NCI-H1930 (cell line): Measurements from ENCODE around the gene PLCB4.

Experiments used
- DNase-seq, 2 experiments: peaks; one replicate each; lab custom pipeline; 2025; lab: John Stamatoyannopoulos, UW

PLCB4 gene

GRCh38 chr20:9498322-9498721, 429.4 kb downstream of the PLCB4 start:
- DNase-seq, result no peak

GRCh38 chr20:9499126-9499899, 430.4 kb downstream of the PLCB4 start:
- DNase-seq, result no peak

- DNase-seq, result no peak
Measured at GRCh38 chr20:9500121-9500520, 431.2 kb downstream of the PLCB4 start.

DNA sequence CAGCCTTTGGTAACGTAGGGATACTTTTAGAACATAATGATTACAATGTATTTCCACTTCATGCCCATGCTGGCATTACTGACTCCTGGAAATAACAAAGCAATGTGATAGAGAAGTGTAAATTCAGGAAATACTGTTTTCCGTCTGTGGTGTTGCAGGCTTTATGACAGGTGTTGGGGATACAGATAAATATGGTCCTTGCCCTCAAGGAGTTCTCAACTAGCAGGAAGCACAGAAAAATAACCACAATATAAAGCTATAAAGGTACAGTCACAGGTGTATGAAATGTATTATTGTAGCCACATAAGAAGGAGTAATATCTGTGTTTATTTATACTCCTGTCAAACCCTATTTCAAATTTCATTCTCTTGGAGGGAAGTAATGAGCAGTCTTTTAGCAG, 432.6 kb downstream of the PLCB4 start:
- no peak for DNase-seq

DNA sequence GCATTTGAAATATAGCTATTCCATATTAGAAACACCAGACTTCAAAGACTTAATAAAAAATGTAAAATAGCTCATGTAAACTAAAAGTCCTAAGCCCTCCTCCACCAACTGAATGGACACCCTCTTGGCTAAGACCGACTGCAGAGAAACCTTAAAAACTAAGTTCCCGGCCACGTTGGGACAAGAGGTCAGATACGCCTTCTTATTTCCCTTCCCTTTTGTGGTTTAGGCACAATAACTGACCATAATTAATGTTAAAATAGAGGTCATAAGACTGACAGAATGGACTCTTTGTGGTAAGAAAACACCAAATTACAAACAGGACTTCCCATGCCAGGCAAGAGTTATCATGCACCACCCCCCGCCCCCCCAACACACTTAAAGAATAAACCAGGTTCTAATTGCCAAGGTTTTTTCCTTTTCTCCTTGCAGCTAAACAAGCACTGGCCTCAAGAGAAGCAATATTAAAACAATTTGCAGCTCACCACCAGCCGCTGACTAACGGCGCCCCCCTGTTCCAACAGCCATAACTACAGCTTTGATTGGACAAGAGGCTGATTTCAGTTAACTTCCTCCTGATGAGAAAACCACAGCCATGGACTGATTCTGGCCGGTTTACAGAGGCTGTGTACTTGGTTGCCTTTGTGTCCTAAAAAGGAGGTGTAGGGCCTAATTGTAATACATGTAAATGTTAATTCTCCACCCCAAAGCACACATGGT, 434.8 kb downstream of the PLCB4 start:
- DNase-seq, result no peak

GRCh38 chr20:9506280-9506821, 437.5 kb downstream of the PLCB4 start:
- no peak for DNase-seq

- DNase-seq, result no peak
Measured at GRCh38 chr20:9506964-9507369, 438.1 kb downstream of the PLCB4 start.

DNA sequence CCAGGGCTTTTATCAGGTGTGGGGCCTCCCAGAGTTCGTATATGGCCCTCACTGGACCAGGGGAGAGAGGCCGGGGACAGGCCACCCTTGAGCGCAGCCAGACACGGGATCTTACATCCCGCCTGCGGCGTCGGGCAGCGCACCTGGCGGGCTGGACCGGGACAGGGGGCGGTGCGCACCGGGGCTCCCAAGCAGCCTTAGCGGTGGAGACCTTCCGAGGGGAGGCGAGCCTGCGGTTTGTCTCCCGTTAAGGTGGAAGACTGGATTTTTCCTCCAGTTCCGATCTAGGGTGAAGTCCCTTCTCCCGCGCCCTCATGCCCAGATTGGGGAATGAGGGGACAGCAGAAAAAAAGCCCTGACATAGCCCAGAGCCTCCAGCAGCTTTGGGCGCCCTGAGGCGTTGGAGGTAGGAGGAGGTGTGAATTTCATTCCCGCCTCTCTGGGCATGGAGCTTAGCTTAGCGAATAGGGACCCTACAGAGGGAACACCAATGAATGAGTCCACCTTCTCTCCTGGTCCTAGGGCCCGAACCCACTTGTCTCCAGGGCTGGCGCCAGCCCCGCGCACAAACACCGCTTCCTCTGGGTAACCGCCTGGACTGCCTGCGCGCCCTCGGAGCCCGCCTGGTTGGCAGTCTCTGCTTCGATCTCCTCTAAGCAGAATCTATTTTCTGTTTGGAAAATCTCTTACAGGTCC, 438.8 kb downstream of the PLCB4 start:
- DNase-seq, result no peak

GRCh38 chr20:9508240-9508661, 439.4 kb downstream of the PLCB4 start:
- no peak for DNase-seq

GRCh38 chr20:9508696-9509178, 439.9 kb downstream of the PLCB4 start:
- DNase-seq, result no peak

DNA sequence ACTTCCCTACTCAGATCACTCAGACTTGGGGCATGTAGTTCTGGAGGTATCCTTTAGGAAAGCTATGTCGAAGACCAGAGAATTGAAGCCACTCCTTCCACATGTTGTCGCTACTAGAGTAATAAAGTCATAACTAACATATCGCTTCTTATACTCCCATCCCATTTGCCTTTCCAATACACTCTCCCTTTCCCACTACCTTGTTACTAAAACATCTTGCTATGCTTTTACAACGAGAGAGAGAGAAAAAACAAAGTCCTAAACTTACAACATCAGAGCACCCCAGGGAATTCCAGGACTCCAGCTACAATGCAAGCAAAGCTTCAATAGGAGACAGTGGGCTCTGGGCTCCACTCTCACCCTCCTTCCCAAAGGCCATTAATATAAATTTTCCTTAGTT, 440.4 kb downstream of the PLCB4 start:
- no peak for DNase-seq

DNA sequence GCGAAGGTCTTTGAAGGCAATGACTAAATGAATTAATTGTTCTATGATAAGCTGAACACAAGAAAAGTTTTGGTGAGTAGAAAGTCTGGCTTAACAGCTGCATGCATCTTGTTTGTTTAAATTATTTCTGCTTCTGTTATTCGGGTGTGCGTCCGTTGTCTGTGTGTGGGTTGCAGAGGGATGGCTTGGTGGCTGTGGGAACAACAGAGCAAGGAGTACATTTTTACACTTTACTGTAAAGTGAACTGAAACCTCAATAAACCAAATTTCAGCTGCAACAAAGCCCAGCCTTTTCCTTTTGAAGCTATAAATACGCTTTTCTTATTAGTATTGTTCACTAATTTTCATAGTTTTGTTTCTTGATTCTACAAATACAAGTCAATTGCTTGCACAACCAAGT, 442.0 kb downstream of the PLCB4 start:
- no peak for DNase-seq

GRCh38 chr20:9514072-9514460, 445.2 kb downstream of the PLCB4 start:
- no peak for DNase-seq

DNA sequence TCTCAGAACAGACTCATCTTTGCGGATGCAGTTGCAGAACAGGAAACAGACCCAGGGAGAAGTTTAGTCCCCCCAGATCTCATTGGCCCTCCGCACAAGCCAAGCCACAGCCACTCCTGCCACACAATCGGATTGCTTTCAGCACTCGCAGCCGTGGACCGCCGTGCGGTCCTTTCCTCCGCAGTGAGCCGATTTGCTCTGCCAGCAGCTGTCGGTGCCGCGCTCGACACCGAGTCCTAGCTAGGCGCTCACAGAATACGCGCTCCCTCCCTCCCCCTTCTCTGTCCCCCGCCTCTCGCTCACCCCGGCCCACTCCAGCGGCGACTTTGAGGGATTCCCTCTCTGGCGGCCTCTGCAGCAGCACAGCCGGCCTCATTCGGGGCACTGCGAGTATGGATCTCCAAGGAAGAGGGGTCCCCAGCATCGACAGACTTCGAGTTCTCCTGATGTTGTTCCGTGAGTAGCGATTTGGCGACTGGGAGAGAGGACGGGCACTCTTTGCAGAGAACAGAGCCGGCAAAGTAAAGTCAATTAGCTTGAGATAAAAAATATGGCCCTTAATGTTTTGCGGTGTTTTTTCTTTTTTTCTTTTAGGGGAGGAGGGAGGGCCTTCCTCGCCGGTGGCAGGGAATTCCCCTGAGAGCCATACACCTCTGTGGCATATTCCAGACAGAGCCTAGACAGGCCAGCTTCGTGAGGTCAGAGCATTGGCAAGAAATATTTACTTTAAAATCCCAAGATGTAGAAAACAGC, 445.8 kb downstream of the PLCB4 start, which contains the start of gene LAMP5:
TSS of gene LAMP5 (plus strand) at position 130 of the 753 bp plus-strand sequence. CDS start at position 393, 263 bp downstream.
- no peak for DNase-seq

- no peak for DNase-seq
Measured at GRCh38 chr20:9515214-9515585, 446.3 kb downstream of the PLCB4 start.

DNA sequence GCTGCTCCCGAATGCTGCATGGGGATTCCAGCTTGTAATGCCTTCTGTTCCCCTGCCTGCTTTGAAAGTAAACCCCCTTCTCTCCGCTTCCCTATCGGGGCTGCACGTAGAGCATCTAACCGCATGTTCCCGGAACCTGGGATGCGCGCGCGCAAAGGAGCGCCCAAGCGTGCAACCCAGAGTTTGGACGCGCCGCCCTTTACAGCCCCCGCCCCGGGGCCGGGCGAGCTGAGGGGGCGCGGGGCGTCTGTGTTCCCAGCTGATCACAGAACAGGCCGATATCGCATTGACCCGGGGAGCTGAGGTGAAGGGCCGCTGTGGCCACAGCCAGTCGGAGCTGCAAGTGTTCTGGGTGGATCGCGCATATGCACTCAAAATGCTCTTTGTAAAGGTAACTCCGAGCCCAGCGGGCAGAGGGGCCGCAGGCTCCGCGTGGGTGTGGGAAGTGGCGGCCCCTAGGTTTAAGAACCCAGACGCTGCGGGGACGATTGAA, 446.9 kb downstream of the PLCB4 start:
- DNase-seq, result no peak

DNA sequence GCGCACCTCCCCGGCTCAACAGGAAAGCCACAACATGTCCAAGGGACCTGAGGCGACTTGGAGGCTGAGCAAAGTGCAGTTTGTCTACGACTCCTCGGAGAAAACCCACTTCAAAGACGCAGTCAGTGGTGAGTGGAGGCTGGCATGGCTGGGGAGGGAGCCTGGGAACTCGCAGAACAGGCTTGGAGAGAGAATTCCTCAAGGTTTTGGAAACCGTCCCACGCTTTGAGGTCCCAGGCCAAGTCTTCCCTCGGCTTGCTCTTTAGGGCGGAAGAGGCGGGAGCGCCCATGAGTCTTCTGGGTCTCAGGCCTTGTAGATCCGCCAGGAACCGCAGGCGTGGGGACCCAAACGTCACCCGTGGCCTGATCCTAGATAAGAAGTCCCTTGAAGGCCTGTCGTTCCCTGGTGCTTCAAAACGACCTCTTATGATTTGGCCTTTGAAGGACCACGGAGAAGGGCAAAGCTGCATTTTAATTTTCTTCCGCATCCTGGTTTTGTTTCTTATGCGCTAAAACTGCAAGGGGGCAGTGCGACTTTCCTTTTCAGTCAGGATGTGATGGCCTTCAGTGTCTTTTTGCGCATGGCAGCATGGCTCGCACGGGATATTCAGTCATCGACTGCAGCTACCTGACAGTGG, 447.5 kb downstream of the PLCB4 start:
- no peak for DNase-seq

DNA sequence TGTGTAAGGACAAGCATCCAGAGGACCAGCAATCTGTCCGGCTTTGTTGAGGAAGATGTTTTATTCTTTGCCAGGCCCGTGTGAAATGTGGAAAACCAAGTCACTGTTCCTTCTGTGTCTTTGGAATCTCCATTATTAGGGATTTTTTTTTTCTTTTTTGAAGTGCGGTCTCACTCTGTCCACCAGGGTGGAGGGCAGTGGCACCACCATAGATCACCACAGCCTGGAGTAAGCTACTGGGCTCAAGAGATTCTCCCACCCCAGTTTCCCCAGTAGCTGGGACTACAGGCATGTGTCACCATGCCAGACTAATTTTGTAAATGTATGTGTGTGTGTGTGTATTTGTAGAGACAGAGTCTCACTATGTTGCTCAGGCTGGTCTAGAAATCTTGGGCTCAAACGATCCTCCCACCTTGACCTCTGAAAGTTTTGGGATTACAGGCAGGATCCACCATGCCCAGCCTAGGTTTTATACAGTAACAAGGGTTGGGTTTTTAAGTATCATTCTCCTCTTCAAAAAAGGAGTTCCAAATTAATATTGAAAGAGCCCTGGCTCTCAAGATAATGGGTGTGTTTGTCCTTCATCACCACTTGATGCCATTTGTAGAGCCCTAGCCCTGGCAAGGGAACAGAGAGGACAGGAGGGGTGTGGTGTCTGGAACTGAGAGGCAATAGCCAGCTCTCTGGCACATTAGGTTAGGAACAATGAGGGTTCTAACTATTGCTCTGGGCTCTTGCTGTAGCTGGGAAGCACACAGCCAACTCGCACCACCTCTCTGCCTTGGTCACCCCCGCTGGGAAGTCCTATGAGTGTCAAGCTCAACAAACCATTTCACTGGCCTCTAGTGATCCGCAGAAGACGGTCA, 448.6 kb downstream of the PLCB4 start:
- no peak for DNase-seq

DNA sequence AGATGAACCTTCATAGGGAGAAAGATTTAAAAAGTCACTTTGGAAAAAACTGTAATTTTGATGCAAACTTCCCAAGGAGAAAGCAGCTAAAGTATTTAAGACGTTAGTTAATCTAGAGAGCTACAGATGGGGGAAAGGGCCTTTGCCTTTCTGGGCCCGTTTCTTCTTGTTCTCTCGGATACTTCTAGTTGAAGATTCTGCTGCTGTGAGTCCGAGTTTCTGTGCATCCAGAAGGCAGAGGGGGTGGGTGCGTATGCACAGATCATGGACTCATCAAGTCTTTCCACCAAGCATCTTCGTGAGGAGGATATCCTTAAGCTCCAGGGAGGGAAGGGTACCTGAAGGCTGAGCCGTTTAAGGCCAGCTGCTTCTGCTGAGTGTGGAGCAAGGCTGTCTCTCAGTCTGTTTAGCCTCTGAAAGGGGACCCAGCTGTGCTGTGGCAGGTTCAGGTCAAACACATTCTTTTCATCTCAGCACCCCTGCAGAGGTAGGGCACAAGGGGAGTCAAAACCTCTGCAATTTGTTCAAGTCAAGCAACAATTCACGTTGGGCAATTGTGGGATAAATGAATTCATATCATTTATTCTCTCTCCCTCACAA, 449.8 kb downstream of the PLCB4 start:
- DNase-seq, result no peak

GRCh38 chr20:9520086-9520485, 451.2 kb downstream of the PLCB4 start:
- no peak for DNase-seq
